DOHH2 (cell line): ENCODE results near the gene ADAMTS2.

ENCODE experiments used
- EZH2phosphoT487 ChIP-seq: fragments of 200-600 bp; sonication (generic); IDR thresholded peaks from 2 replicates; pipeline ENCODE4 v1.6.1; 2017; ENCODE audit warnings: borderline replicate concordance, mild to moderate bottlenecking, antibody characterized with exemption, low read length, moderate library complexity, mixed read lengths
- TF ChIP-seq, protein P1 (sequence below): fragments of 200-600 bp; sonication (generic); IDR thresholded peaks from one replicate; pipeline ENCODE4 v1.5.1; 2014; ENCODE audit warnings: antibody characterized with exemption, mild to moderate bottlenecking, low read depth, low read length; ENCODE audit not compliant: poor library complexity, severe bottlenecking

GRCh38 chr5:179273073-179273435, 72.2 kb downstream of the ADAMTS2 start:
- TF ChIP-seq, protein P1, sequence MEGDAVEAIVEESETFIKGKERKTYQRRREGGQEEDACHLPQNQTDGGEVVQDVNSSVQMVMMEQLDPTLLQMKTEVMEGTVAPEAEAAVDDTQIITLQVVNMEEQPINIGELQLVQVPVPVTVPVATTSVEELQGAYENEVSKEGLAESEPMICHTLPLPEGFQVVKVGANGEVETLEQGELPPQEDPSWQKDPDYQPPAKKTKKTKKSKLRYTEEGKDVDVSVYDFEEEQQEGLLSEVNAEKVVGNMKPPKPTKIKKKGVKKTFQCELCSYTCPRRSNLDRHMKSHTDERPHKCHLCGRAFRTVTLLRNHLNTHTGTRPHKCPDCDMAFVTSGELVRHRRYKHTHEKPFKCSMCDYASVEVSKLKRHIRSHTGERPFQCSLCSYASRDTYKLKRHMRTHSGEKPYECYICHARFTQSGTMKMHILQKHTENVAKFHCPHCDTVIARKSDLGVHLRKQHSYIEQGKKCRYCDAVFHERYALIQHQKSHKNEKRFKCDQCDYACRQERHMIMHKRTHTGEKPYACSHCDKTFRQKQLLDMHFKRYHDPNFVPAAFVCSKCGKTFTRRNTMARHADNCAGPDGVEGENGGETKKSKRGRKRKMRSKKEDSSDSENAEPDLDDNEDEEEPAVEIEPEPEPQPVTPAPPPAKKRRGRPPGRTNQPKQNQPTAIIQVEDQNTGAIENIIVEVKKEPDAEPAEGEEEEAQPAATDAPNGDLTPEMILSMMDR: no peak
- TF ChIP-seq EZH2phosphoT487: no peak
